ENCODE data around the gene CASP3. TPM values are rescaled to one million over a fixed set of nuclear protein-coding genes. Genes with fewer than 3 reads are reported as not detected.
A peak's percentile ranks its signal among the peaks of the same experiment; 100 is the strongest.

The CASP3 gene
- total RNA-seq, 1 experiment from 2014 or later = 11.4 TPM

- no peak for TF ChIP-seq YY1 (IDR thresholded peaks at IDR 0.05; ENCODE audit: extremely low read depth, insufficient replicate concordance, low read depth, low read length)
- TF ChIP-seq CEBPB (IDR thresholded peaks at IDR 0.05; ENCODE audit: low read depth) = no peak
- no peak for TF ChIP-seq EZH2phosphoT487 (IDR thresholded peaks at IDR 0.05; ENCODE audit: borderline replicate concordance)
- no peak for TF ChIP-seq ELF1 (IDR thresholded peaks at IDR 0.05; ENCODE audit: borderline replicate concordance, low read depth)
- no peak for TF ChIP-seq CBX3 (IDR thresholded peaks at IDR 0.05; ENCODE audit: low read depth)
- TF ChIP-seq MAX (IDR thresholded peaks at IDR 0.05) = peak; percentile 29; the same call in 1 of the 2 replicates
- TF ChIP-seq SP1 (IDR thresholded peaks at IDR 0.05; ENCODE audit: low read depth) = 0 out of 2 replicates have a peak, but pooled peaks have one; percentile 31
Observed at GRCh38 chr4:184649026-184649970, at the start of gene CASP3, which contains the start of gene PRIMPOL (continued).

GRCh38 chr4:184697956-184698355 lies 48.7 kb upstream of the CASP3 start:
- intact Hi-C loops (cut with micrococcal nuclease) = no loop called here
- no TSS peak for BruUV-seq (replicated peaks)
- no peaks in the 10 kb centered on the region for H3K9me3 ChIP-seq (ENCODE audit: control insufficient read depth in 1 of 2, insufficient read depth in 1 of 2, low read depth in 1 of 2, low read length in 2 of 2)
- RAD21 ChIA-PET (ENCODE audit: low non-redundant PET in 1 of 2, low total read pairs in 2 of 2, uncharacterized antibody in 2 of 2, unreplicated experiment in 2 of 2) = no interaction called here
- H3K36me3 ChIP-seq (ENCODE audit: control insufficient read depth in 1 of 2, insufficient read depth in 2 of 2, low read length in 2 of 2) = peaks cover 0 to 2% of the 10 kb centered on the region in 2 experiments; a peak in 1 of 4 replicates
- DNase-seq (ENCODE audit: low read depth, low spot score) (no peak), ATAC-seq (no peak)
- no peaks in the 10 kb centered on the region for H3K79me2 ChIP-seq (ENCODE audit: insufficient read depth, low read length)
- no peaks in the 10 kb centered on the region for H3K4me1 ChIP-seq (ENCODE audit: control insufficient read depth in 1 of 2, insufficient read depth in 2 of 2, low read length in 2 of 2)
- H4K20me1 ChIP-seq (ENCODE audit: insufficient read depth) = no peaks in the 10 kb centered on the region
- POLR2A ChIA-PET = no interaction called here
- CTCF ChIA-PET = no interaction called here
- no peak overlapping the region for H2AFZ ChIP-seq (ENCODE audit: low read depth, low read length, poor library complexity, severe bottlenecking)
- H3K9me2 ChIP-seq (ENCODE audit: insufficient read depth) = no peaks in the 10 kb centered on the region
- no peak overlapping the region for H3K4me3 ChIP-seq (replicated peaks in 1 of 2; ENCODE audit: low read depth in 1 of 2, low read length in 2 of 2)
- no peak for TF ChIP-seq RAD21 (IDR thresholded peaks at IDR 0.05; ENCODE audit: low read depth)
- TF ChIP-seq ZBTB33 (IDR thresholded peaks at IDR 0.05; ENCODE audit: extremely low read depth, insufficient replicate concordance, low read length) = no peak
- TF ChIP-seq ELF1 (IDR thresholded peaks at IDR 0.05; ENCODE audit: borderline replicate concordance, low read depth) = no peak
- no peak for TF ChIP-seq YY1 (IDR thresholded peaks at IDR 0.05; ENCODE audit: extremely low read depth, insufficient replicate concordance, low read depth, low read length)
- no peak for TF ChIP-seq ZFX (IDR thresholded peaks at IDR 0.05)
- TF ChIP-seq POLR2A (IDR thresholded peaks at IDR 0.05; ENCODE audit: borderline replicate concordance, extremely low read depth, insufficient read depth, insufficient read length) = no peak
- no peak for TF ChIP-seq EGR1 (IDR thresholded peaks at IDR 0.05; ENCODE audit: low read depth)
- no peak for TF ChIP-seq FOSL1 (IDR thresholded peaks at IDR 0.05; ENCODE audit: low read depth)
- TF ChIP-seq CBX3 (IDR thresholded peaks at IDR 0.05; ENCODE audit: low read depth) = no peak
- TF ChIP-seq MAX (IDR thresholded peaks at IDR 0.05) = no peak
- TF ChIP-seq REST (IDR thresholded peaks at IDR 0.05; ENCODE audit: low read depth) = no peak
- no peak for TF ChIP-seq TCF7L2 (IDR thresholded peaks at IDR 0.05; ENCODE audit: borderline replicate concordance, extremely low read depth, insufficient read depth, insufficient read length)
- TF ChIP-seq SIN3A (IDR thresholded peaks at IDR 0.05; ENCODE audit: low read depth) = no peak
- H3K27me3 ChIP-seq (ENCODE audit: insufficient read depth, low read length) = no peaks in the 10 kb centered on the region
- H3K9ac ChIP-seq (ENCODE audit: low read length) = no peak overlapping the region
- no peak overlapping the region for H3K4me2 ChIP-seq (ENCODE audit: low read length)
- H3K27ac ChIP-seq (ENCODE audit: low read depth, low read length) = no peak overlapping the region

All from HCT116 (cell line).